SK-N-SH treated with all-trans-retinoic acid at 6 μM for 48 hours (cell line): ENCODE data around the gene TBX18.

Source experiments
- PATZ1 ChIP-seq: fragments of 250-450 bp; sonication (Bioruptor Pico); IDR thresholded peaks from 2 replicates; pipeline ENCODE4 v1.8.0; 2020; ENCODE audit warnings: mild to moderate bottlenecking, moderate library complexity, borderline replicate concordance
- PPARA ChIP-seq: fragments of 250-450 bp; sonication (Bioruptor Pico); IDR thresholded peaks from 2 replicates; pipeline ENCODE4 v1.5.0; 2020; ENCODE audit warnings: mild to moderate bottlenecking, borderline replicate concordance
- RARB ChIP-seq: fragments of 250-450 bp; sonication (Bioruptor Pico); IDR thresholded peaks from 2 replicates; pipeline ENCODE4 v1.8.0; 2021; ENCODE audit warnings: mild to moderate bottlenecking, moderate library complexity
- TSHZ2 ChIP-seq: fragments of 250-450 bp; sonication (Bioruptor Pico); IDR thresholded peaks from 2 replicates; pipeline ENCODE4 v1.5.0; 2020; ENCODE audit warnings: mild to moderate bottlenecking, moderate library complexity
- ZNF565 ChIP-seq: fragments of 450-650 bp; formaldehyde crosslinking; conservative IDR thresholded peaks from 2 replicates; pipeline ENCODE4 v1.5.0; 2020; ENCODE audit warnings: low read depth, mild to moderate bottlenecking, moderate library complexity
- ZNF70 ChIP-seq: fragments of 450-650 bp; formaldehyde crosslinking; IDR thresholded peaks from 2 replicates; pipeline ENCODE4 v1.5.0; 2020; ENCODE audit warnings: mild to moderate bottlenecking, moderate library complexity
- TF ChIP-seq, protein P1 (sequence below): fragments of 250-450 bp; sonication (Bioruptor Pico); IDR thresholded peaks from 2 replicates; pipeline ENCODE4 v1.5.1; 2020; ENCODE audit warnings: low read depth, mild to moderate bottlenecking, moderate library complexity

DNA sequence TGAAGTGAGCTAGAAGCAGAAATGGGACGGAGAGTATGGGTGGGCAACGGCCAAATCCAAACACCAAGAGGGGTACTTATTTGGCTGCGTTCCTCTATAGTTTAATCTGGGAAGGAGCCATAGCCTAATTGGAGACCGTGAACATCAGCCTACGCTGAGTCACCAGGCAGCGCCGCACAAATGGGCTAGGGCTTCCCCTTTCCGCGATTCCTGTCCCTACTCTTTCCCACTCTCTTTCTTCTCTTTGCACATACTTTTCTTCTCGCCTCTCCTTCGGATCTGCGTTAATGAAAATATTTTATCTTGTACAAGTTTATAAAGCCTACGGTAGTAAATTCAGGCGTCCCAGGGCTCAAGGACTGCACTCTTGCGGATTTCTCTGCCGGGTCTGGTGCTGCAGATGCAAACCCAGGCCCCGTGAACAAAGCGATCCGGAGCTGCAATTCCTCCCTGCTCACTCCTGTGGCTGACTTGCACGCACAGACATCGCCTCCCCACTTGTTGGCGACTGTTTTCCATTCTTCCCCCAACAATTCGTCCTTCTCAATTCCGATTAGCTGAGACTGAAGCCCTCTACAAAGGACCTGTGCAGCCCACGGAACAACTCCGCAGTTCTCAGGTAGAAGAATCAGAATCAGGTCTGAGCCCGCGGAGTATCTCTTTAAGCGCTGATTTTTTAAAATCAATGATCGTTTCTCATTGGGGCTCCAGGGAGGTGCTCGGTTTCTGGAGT lies 4.2 kb upstream of the TBX18 start:
- TF ChIP-seq TSHZ2 (CRISPR knock-in tag) (no peak), ZNF70 (CRISPR knock-in tag) (no peak), PPARA (no peak), PATZ1 (CRISPR knock-in tag) (no peak), RARB (CRISPR knock-in tag) (no peak), ZNF565 (no peak)
- TF ChIP-seq, protein P1, sequence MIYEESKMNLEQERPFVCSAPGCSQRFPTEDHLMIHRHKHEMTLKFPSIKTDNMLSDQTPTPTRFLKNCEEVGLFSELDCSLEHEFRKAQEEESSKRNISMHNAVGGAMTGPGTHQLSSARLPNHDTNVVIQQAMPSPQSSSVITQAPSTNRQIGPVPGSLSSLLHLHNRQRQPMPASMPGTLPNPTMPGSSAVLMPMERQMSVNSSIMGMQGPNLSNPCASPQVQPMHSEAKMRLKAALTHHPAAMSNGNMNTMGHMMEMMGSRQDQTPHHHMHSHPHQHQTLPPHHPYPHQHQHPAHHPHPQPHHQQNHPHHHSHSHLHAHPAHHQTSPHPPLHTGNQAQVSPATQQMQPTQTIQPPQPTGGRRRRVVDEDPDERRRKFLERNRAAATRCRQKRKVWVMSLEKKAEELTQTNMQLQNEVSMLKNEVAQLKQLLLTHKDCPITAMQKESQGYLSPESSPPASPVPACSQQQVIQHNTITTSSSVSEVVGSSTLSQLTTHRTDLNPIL (CRISPR knock-in tag), result no peak
